PC-3 (cell line): ENCODE results near the gene SLC12A9. TPM values are rescaled to one million over a fixed set of nuclear protein-coding genes. Genes with fewer than 3 reads are reported as not detected.

ENCODE experiments used
- ATAC-seq: fragments of 200-7000 bp; cut with Tn5 transposase; 2 replicates; pipeline ENCODE4 v1.9.1; 2020; ENCODE audit warnings: mild to moderate bottlenecking, moderate library complexity
- BruUV-seq: library from RNA; stranded (reverse); fragments of 400-500 nt; replicated peaks from 2 replicates; lab custom pipeline; 2021; lab: Mats Ljungman, UMichigan
- CTCF ChIA-PET: fragments of 300-600 bp; sonication (Branson Sonifier 250); formaldehyde crosslinking; loops from one replicate; lab custom pipeline; 2022; ENCODE audit warnings: antibody characterized with exemption; lab: Charles Lee
- POLR2A ChIA-PET: fragments of 300-600 bp; sonication (Branson Sonifier 250); formaldehyde crosslinking; loops from one replicate; lab custom pipeline; 2022; ENCODE audit warnings: antibody characterized with exemption; ENCODE audit not compliant: unreplicated experiment; lab: Charles Lee
- DNase-seq: peaks from one replicate; pipeline ENCODE4 v3.0.0-alpha.2; 2015
- H2AFZ ChIP-seq: fragments of 300-600 bp; sonication (generic); 2 replicates; pipeline ENCODE4 v1.6.0; 2016; ENCODE audit warnings: antibody characterized with exemption, low read length
- H3F3A ChIP-seq: fragments of 300-600 bp; sonication (generic); one replicate; pipeline ENCODE4 v1.6.0; 2017; ENCODE audit warnings: antibody characterized with exemption, low read length, control low read depth, mild to moderate bottlenecking; ENCODE audit not compliant: unreplicated experiment
- H3K27ac ChIP-seq: fragments of 300-600 bp; sonication (generic); 2 replicates; pipeline ENCODE4 v1.5.1; 2016; ENCODE audit warnings: mild to moderate bottlenecking, low read length
- H3K27me3 ChIP-seq: fragments of 300-600 bp; sonication (generic); 2 replicates; pipeline ENCODE4 v1.6.1; 2016; ENCODE audit warnings: low read length, mixed read lengths
- H3K36me3 ChIP-seq: fragments of 300-600 bp; sonication (generic); 2 replicates; pipeline ENCODE4 v1.6.1; 2016; ENCODE audit warnings: low read depth, mixed run types, low read length, mixed read lengths
- H3K4me1 ChIP-seq: fragments of 300-600 bp; sonication (generic); 2 replicates; pipeline ENCODE4 v1.5.1; 2016; ENCODE audit warnings: low read length; ENCODE audit not compliant: insufficient read depth
- H3K4me2 ChIP-seq: fragments of 300-600 bp; sonication (generic); 2 replicates; pipeline ENCODE4 v1.6.0; 2016; ENCODE audit warnings: low read length
- H3K4me3 ChIP-seq: fragments of 300-600 bp; sonication (generic); 2 replicates; pipeline ENCODE4 v1.5.1; 2016; ENCODE audit warnings: mild to moderate bottlenecking, low read length, mixed read lengths
- H3K79me2 ChIP-seq: fragments of 300-600 bp; sonication (generic); 2 replicates; pipeline ENCODE4 v1.6.1; 2017; ENCODE audit warnings: low read length, mixed read lengths
- H3K9ac ChIP-seq: fragments of 300-600 bp; sonication (generic); 2 replicates; pipeline ENCODE4 v1.6.0; 2016; ENCODE audit warnings: mild to moderate bottlenecking, low read length
- H3K9me2 ChIP-seq: fragments of 300-600 bp; sonication (generic); replicated peaks from 2 replicates; pipeline ENCODE4 v1.6.1; 2016; ENCODE audit warnings: mixed run types, low read length, mixed read lengths
- H3K9me3 ChIP-seq: fragments of 300-600 bp; sonication (generic); 2 replicates; pipeline ENCODE4 v1.6.1; 2016; ENCODE audit warnings: low read length, mixed read lengths
- H4K20me1 ChIP-seq: fragments of 300-600 bp; sonication (generic); 2 replicates; pipeline ENCODE4 v1.6.1; 2016; ENCODE audit warnings: low read length, mixed read lengths
- EZH2 ChIP-seq: fragments of 300-600 bp; sonication (generic); IDR thresholded peaks from one replicate; pipeline ENCODE4 v1.6.1; 2017; ENCODE audit warnings: antibody characterized with exemption, mild to moderate bottlenecking, low read length; ENCODE audit not compliant: unreplicated experiment
- EZH2phosphoT487 ChIP-seq: fragments of 300-600 bp; sonication (generic); IDR thresholded peaks from 2 replicates; pipeline ENCODE4 v1.6.1; 2018; ENCODE audit warnings: mild to moderate bottlenecking, antibody characterized with exemption, low read length, borderline replicate concordance
- intact Hi-C: fragments of 100-400 bp; cut with micrococcal nuclease; formaldehyde crosslinking; loops from 2 replicates; pipeline ENCODE4 v1.9.0; 2023
- total RNA-seq: library from RNA; depleted of rRNA; stranded (reverse); fragments of >200 nt; gene quantifications from 2 replicates; pipeline ENCODE4 v1.2.3, GENCODE V29; 2014
- TF ChIP-seq, protein P1 (sequence below): fragments of 300-600 bp; sonication (generic); conservative IDR thresholded peaks from 2 replicates; pipeline ENCODE4 v1.5.1; 2017; ENCODE audit warnings: antibody characterized with exemption, low read depth, mild to moderate bottlenecking, low read length

The SLC12A9 gene
- total RNA-seq, 1 experiment from 2014 or later, result 31.2 TPM

DNA sequence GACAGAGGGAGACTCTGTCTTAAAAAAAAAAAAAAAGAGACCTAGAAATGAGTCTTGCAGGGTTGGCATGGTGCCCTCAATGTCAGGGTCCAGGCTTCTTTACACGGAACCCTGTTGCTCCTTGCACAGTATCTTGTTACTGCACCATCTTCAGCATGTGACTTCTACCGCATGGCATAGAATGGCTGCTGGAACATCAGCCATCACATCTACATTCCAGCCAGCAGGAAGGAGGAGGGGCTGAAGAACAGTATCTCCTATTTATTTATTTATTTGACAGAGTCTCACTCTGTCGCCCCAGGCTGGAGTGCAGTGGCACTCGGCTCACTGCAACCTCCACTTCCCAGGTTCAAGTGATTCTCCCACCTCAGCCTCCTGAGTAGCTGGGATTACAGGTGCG lies 46.9 kb downstream of the SLC12A9 start:
- Histone ChIP-seq H3K9me3 (no peaks in the 10 kb centered on the region), H3K4me1 (peaks cover 4% of the 10 kb centered on the region; the same call in 1 of the 2 replicates), H4K20me1 (no peaks in the 10 kb centered on the region), H3F3A (no peaks in the 10 kb centered on the region), H3K9me2 (no peaks in the 10 kb centered on the region), H3K79me2 (no peaks in the 10 kb centered on the region), H2AFZ (no peak overlapping the region), H3K4me3 (no peak overlapping the region), H3K27ac (no peak overlapping the region), H3K9ac (no peak overlapping the region), H3K36me3 (no peaks in the 10 kb centered on the region), H3K27me3 (peaks cover 17% of the 10 kb centered on the region), H3K4me2 (no peak overlapping the region)
- no TSS peak for BruUV-seq
- intact Hi-C loops, result loop anchor here (5.0 to 10.0 kb wide), 2 partner anchors 68 to 235 kb away; partner anchors contain the start of gene MUC12
- CTCF ChIA-PET, result interaction anchor here (0.7 kb wide), 1 partner anchor 159 kb away, joined by 3 read pairs; no protein-coding TSS in a partner anchor
- DNase-seq (no peak), ATAC-seq (no peak)
- POLR2A ChIA-PET, result no interaction called here
- TF ChIP-seq, protein P1, sequence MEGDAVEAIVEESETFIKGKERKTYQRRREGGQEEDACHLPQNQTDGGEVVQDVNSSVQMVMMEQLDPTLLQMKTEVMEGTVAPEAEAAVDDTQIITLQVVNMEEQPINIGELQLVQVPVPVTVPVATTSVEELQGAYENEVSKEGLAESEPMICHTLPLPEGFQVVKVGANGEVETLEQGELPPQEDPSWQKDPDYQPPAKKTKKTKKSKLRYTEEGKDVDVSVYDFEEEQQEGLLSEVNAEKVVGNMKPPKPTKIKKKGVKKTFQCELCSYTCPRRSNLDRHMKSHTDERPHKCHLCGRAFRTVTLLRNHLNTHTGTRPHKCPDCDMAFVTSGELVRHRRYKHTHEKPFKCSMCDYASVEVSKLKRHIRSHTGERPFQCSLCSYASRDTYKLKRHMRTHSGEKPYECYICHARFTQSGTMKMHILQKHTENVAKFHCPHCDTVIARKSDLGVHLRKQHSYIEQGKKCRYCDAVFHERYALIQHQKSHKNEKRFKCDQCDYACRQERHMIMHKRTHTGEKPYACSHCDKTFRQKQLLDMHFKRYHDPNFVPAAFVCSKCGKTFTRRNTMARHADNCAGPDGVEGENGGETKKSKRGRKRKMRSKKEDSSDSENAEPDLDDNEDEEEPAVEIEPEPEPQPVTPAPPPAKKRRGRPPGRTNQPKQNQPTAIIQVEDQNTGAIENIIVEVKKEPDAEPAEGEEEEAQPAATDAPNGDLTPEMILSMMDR, result no peak
- TF ChIP-seq EZH2phosphoT487 (no peak), EZH2 (no peak)

DNA sequence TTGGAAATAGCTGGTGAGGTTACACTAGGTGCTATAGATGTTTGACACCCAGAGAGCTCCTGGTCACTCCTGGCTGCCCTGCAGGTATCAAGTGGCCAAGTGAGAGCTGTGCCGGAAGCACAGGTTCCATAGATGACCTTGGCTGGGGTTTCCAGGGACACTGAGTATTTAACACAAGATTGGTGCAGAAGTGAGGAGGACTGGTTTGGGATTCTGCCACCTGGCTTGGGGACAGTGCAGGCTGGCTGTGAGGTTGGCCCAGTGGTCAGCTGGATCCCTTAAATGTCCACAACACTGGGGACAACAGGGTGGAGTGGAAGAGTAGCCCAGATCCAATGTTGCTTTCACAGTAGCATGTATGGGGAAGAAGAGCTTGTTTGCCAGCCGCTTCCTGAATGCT lies 48.5 kb downstream of the SLC12A9 start:
- no peak overlapping the region for H2AFZ ChIP-seq
- H3K9me3 ChIP-seq, result no peaks in the 10 kb centered on the region
- intact Hi-C loops, result no loop called here
- no peak overlapping the region for H3K4me2 ChIP-seq
- H3K9ac ChIP-seq, result no peak overlapping the region
- ChIA-PET POLR2A (no interaction called here), CTCF (no interaction called here)
- ATAC-seq (no peak), DNase-seq (no peak)
- no peaks in the 10 kb centered on the region for H3K36me3 ChIP-seq
- H4K20me1 ChIP-seq, result no peaks in the 10 kb centered on the region
- H3F3A ChIP-seq, result no peaks in the 10 kb centered on the region
- peaks cover 8% of the 10 kb centered on the region for H3K27me3 ChIP-seq
- H3K4me3 ChIP-seq, result no peak overlapping the region
- H3K9me2 ChIP-seq, result no peaks in the 10 kb centered on the region
- H3K27ac ChIP-seq, result no peak overlapping the region
- H3K4me1 ChIP-seq, result peaks cover 3% of the 10 kb centered on the region; the same call in 1 of the 2 replicates
- no TSS peak for BruUV-seq
- TF ChIP-seq EZH2 (no peak), EZH2phosphoT487 (no peak)
- TF ChIP-seq, protein P1, result no peak
- H3K79me2 ChIP-seq, result no peaks in the 10 kb centered on the region

DNA sequence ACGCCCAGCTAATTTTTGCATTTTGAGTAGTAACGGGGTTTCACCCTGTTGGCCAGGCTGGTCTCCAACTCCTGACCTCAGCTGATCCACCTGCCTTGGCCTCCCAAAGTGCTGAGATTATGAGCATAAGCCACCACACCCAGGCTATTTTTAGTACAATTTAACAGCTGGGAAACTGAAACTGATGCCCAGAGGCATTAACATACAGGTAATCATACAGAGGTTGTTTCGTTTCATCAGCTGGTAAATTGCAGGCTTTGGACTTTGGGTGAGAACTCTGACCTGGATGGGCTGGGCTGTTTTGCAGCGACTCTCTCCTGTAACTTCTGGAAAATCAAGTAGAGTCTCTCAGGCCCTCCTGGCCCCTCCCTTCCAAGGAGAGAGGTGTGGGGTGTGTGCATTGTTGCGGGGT lies 49.4 kb downstream of the SLC12A9 start:
- intact Hi-C loops, result no loop called here
- no peak for TF ChIP-seq EZH2phosphoT487
- Histone ChIP-seq H3K9ac (no peak overlapping the region), H3K27ac (no peak overlapping the region), H2AFZ (no peak overlapping the region), H3K36me3 (no peaks in the 10 kb centered on the region), H3K27me3 (no peaks in the 10 kb centered on the region), H3K79me2 (no peaks in the 10 kb centered on the region), H3K9me2 (no peaks in the 10 kb centered on the region), H3K4me1 (no peaks in the 10 kb centered on the region), H3K4me2 (no peak overlapping the region), H3K9me3 (no peaks in the 10 kb centered on the region), H3K4me3 (no peak overlapping the region), H3F3A (no peaks in the 10 kb centered on the region), H4K20me1 (no peaks in the 10 kb centered on the region)
- no TSS peak for BruUV-seq
- DNase-seq (no peak), ATAC-seq (no peak)
- CTCF ChIA-PET, result no interaction called here
- POLR2A ChIA-PET, result no interaction called here
